Midbrain (tissue), 1 donor: ENCODE results near the gene RAD9B.
"Not testable (repeated sequence)": the region's sequence is repeated elsewhere in the genome, so short reads cannot be mapped to it uniquely, and the experiment has no call there.

Experiments used
- DNase-seq: peaks from one replicate; lab custom pipeline; 2025; lab: John Stamatoyannopoulos, UW

The RAD9B gene

DNA sequence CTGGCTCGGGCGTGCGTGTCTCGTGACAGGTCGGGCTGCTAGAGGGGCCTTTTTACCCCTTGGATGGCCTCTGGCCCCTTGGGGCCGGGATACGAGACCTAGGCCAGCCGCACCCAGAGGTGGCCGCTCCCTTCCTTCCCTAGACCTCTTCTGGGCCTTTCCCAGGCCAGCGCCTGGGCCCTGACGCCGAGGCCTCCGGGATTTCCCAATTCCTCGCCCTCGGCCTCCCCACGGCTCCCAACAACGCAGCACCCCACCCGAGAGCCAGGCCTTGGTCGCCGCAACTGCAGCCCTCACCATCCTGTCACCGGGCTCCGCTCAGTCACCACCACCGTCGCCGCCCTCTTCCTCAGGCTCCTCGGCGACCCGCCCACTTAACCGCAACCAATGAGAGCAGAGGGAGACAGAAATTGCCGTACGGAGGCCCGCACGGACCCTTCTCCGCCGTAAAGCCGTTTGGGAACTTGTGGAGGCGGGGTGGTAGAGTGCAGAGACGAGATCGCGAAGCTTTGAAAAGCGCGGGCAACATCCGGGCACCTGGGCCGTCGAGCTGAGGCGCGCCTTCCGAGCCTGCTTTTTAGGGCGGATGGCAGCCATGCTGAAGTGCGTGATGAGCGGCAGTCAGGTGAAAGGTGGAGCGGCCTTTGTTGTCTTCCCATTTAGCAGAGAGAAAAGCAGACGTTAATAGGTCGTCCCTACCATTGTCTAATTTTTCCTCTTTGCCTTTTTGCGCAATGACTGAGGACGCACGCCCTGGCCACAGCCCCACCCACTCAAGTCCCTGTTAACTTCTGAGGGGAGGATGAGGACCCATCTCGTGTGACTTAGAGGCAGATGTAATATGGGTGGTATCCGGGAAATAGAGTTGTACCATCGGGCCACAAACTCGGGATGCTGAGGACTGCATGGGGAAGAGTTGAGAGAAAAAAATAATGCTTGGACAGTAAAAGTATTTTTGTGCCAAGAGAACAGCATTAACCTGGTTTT is at the start of gene RAD9B, which contains the start of gene VPS29:
RAD9B (plus strand) TSS at position 580 of the 987 bp plus-strand sequence; CDS start at position 587, 7 bp downstream.
VPS29 (minus strand) TSS at position 360 of the 987 bp plus-strand sequence; CDS start at position 300, 60 bp downstream.
- DNase-seq = peak; percentile 98

DNA sequence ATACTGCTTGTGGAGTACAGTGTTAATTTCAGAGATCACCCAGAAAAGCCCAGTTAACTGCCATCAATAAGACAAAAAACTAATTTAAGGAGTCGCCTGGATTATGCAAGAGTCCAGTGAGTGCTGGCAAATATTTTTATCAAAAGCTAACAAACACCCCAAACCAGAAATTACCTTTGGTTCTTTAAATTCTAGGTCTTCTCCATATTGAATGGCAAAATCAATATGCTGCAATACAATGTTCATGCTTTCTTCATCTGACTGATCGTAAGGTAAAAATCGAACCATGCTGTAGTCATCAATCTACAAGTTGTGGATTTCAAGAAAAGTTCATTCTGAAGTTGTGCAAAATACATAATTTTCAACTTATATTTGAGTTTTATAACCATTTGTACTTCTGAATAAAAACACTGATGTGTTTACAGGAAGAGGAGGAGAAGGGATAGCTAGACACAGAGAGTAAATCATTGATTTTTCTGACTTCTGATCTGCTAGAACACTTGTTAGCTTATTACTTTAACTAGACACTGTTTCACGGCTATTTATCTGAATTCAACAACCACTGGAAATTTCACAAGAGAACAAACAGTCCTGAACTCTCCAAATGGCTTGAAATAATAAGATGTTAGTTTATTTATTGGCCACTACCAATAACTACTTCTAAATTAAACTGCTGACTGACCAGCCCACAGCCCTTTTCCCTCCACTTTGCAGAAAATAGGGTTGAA is 48.4 kb upstream of the RAD9B start:
- DNase-seq = no peak

DNA sequence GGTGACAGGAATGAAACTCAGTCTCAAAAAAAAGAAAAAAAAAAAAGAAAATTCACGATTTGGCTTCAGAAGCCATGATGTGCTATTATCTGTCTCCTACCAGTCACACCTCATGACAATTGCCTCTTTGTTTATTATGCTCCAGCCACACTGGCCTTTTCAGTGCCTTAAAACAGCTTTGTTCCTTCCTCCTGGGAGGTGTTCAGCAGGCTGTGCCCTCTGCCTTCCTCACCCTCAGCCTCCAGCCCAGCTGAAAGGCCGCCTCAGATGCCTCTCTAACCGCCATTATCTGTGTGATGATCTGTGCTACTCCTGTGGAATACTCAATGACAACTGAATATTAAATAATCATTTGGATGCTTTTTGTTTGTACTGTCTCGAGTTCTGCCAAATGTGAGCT is 43.4 kb upstream of the RAD9B start:
- peak; percentile 3 for DNase-seq

DNA sequence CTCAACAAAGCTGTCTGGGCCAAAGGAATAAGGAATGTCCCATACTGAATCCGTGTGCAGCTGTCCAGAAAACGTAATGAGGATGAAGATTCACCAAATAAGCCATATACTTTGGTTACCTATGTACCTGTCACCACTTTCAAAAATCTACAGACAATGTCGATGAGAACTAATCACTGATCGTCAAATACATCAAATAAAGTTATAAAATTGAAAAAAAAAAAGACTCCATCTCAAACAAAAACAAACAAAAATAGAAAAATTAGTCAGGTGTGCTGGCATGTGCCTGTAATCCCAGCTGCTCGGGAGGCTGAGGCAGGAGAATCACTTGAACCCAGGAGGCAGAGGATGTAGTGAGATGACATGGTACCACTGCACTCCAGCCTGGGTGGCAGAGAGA is 40.9 kb upstream of the RAD9B start:
- not testable (repeated sequence) for DNase-seq

DNA sequence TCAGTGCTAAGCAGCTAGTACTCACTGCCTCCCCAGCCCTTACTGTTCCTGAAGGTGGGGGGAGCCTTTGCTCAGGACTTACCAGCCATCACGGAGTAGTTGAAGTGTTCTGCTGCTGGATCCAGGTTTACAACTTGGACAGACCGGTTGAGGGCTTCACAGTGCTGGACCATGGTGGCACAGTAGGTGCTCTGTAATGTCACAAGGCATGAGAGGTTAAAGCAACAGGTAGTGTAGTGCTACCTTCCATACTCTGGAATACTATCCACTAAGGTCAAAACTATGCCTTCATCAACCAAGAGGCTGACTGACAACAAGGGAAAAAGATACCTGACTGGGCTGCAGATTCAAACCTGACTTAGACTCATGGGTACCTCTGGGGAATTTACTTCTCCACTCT is 37.1 kb upstream of the RAD9B start:
- no peak for DNase-seq

DNA sequence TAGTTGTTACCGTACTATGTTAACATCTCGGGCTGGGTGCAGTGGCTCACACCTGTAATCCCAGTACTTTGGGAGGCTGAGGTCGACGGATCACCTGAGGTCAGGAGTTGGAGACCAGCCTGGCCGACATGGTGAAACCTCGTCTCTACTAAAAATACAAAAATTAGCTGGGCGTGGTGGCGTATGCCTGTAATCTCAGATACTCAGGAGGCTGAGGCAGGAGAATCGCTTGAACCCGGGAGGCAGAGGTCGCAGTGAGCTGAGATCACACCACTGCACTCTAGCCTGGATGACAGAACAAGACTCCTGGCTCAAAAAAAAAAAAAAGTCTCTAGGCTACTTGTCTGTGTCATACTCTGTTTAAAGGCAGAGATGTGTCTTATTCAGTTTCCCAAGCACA is 36.4 kb upstream of the RAD9B start:
- not testable (repeated sequence) for DNase-seq

DNA sequence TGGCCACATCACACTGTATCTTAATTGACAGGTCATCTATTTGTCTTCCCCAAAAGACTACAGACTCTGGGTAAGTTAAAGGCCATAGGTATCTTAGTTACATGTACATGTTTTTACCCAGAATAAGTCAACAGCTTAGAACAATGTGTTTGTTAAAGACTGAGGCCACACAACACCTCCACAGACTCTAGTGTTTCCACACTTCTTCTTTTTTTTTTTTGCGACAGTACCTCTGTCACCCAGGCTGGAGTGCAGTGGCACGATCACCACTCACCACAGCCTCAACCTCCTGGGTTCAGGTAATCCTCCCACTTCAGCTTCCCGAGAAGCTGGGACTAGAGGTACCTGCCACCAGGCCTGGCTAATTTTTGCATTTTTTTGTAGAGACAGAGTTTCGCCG is 35.3 kb upstream of the RAD9B start:
- no peak for DNase-seq

DNA sequence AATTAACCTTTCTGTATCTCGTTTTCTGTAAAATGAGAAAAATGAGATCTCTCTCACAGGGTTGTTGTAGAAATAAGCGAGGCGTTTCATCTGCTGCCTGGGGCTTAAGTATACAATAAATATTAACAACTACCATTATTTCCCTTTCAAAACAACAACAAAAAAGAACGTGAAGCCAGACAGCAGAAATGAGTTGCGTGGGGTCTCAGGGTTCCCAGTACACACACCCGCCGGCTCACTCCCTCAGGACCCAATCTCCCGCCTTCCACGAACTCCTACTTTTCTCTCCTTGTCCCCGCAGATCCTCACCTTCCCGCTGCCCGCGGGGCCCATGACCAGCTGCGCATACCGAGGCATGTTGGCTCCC is 34.3 kb upstream of the RAD9B start:
- no peak for DNase-seq

DNA sequence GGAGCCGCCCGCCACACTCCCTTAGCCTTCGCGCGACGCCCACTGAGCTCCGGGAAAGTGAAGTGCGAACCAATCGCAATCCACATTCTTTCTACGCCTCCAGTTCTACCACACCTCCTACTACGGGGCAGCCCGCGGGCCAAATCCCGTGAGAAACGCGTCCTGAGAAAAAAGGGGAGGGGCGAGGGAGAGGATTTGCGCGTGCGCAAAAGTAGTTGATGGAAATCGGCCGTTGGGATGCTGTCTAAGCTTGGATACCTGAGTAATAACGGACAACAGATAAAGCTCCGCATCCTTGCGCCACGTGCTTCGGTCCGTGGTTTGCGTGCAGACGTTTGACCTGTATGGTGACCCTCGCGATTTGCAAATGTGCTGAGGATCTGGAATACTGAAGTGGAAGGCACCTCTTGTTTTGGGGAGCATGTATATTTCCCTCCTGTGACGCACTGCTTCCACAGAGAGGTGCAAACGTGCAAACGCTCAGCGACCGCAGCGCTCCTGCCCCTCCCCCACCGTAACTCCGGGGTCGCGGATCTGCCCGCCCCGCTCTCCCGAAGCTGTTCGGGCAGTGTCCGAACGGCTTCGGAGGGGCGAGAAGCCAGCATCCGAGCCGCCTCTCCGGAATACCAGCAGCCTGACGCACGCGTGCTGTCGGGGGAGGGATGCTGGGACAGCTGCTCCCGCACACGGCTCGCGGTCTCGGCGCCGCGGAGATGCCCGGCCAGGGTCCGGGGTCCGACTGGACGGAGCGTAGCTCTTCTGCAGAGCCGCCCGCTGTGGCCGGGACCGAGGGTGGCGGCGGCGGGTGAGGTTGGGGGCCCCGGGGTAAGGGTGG is 33.7 kb upstream of the RAD9B start, which contains the start of the genes FAM216A and GPN3:
FAM216A (plus strand) TSS at position 632 of the 835 bp plus-strand sequence; CDS start at position 663, 31 bp downstream.
GPN3 (minus strand) TSS at position 44 of the 835 bp plus-strand sequence. CDS start 54 bp downstream, outside the sequence.
- DNase-seq = peak; percentile 97

DNA sequence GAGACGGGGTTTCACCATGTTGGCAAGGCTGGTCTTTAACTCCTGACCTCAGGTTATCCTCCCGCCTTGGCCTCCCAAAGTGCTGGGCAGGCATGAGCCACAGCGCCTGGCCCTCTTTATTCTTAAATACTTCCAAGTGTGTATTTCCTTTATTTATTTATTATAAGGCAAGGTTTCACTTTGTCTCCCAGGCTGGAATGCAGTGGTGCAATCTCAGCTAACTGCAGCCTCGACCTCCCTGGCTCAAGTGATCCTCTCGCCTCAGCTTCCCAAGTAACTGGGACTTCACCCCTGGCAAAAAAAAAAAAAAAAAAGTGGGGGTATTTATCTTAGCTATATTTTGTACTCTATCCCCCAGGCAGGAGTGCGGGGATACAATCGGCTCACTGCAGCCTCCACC is 26.7 kb upstream of the RAD9B start:
- no peak for DNase-seq

DNA sequence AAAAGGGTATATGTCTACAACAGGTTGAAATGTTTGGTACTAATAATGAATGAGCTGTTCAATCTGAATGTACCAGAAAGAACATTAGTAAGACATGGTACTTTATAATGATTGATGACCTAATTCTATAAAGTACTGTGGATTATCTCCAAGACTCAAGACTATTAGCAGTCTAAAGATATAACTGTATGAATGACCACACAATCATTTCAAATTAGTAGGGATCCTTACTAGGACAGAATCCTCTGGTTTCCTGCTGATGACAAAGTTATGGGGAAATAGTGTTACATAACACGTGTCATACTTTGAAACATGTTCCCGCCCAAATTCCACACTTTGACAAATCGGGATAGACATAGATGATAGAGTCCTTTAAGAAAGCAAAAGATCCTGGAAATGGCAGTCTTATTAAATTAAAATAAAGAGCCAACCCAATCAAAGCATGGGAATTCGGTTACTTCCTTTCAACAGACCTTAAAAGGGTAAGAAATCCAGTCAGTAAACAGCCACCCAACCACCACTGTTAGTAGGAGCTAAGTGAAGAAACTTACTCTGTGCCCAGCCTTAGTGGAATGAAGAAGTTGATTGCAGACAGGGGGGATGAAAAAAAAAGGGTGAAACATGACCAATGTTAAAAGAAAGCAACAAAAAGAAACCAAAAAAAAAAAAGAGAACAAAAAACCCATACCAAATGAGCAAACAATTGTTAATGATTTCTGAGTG is 3.0 kb upstream of the RAD9B start:
- DNase-seq = no peak

DNA sequence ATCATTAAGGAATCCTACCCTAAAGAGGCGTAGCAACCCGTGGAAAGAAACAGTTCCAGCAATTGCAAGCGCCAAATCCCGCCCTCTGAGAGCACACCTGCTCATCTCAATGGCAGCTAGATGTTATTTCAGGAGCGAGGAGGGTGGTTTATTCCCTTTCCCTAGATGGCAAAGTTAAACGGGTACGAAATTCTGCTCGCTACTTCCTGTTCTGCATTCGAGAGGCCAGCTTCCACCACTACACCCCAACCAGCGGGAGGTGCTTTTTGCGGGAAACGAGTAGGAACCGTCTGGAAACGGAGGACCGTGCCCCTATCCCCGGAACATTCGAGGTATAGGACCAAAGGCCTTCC is 756 bp upstream of the RAD9B start:
- DNase-seq = peak; percentile 57

DNA sequence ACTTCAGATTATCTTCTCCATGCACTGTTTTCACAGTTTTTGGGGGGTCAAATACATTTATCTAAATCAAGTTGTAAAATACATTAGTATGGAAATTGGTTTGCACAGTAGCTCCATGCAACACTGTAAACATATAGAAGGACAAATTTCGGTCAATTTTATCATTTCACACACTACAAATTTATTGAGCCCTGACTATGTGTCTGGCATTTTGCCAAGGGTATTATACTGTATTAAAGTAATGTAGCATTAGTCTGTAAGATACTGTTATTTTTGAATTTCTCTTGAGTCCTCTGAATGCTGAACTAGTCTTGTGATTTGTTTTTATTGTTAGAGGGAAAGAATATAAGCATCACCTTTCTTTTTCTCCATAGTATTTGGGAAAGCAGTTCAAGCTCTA is 1.3 kb downstream of the RAD9B start:
- no peak for DNase-seq

DNA sequence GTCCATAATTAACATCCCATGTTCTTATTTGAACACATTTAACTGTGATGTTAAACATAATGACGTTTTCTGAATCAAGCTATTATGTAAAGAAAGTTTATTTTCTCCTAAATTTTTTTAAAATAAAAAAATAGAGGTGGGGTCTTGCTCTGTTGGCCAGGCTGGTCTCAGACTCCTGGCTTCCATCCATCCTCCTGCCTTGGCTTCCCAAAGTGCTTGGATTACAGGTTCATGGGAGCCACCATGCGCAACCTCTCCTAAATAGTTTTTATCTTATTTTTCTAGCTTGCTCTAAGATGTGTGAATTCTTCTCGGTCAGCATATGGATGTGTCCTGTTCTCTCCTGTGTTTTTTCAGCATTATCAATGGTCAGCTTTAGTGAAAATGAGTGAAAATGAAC is 3.2 kb downstream of the RAD9B start:
- DNase-seq = no peak

DNA sequence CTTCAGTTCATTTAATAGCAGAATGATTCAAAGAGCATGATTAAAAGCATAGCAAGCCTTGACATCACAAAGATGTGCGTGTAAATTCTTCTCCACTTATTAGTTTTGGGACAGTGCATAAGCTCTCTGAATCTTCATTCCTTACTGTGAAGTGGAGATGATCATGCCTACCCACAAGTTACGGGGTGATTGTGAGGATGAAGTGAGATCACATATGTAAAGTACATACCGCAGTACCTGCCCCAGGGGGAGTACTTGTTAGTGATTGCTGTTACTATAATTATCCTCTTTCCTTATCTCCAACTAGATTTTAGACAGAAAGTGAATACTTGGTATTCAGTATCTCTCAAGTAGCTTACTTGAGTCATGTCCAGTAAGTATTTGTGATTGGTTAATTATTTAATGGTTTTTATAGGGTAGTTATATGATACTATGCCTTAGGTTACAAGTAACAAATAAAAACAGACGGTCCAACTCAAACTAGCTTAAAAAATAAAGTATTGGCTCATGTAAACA is 6.0 kb downstream of the RAD9B start:
- no peak for DNase-seq

DNA sequence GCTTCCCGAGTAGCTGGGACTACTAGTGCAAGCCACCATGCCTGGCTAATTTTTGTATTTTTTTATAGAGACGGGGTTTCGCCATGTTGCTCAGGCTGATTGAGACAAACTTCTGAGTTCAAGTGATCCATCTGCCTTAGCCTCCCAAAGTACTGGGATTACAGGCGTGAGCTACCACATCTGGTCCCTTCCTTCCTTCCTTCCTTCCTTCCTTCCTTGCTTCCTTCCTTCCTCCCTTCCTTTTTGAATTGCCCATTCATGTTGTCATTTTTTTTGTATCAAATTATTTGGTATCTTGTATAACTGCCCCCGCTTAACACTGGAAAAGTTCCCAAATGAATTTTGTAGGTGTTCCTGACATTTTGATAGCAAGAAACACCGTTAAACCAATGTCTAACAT is 11.7 kb downstream of the RAD9B start:
- DNase-seq = no peak

DNA sequence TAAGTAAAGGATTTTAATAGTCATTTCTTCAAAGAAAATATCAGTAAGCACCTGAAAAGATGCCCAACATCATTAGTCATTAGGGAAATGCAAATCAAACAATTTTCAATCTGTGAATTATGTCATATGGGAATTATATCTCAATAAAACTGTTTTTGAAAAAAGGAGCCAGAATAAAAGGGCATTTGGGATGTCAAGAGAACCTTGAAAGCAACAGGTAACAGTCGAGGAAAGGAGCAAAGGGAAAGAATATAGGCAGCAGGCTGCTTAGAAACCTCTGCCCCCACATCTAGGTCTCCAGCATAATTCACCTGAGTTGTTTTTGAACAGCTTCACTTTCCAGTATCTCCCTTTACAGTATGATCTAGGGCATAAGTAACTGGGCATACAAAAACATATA is 12.2 kb downstream of the RAD9B start:
- DNase-seq = no peak

DNA sequence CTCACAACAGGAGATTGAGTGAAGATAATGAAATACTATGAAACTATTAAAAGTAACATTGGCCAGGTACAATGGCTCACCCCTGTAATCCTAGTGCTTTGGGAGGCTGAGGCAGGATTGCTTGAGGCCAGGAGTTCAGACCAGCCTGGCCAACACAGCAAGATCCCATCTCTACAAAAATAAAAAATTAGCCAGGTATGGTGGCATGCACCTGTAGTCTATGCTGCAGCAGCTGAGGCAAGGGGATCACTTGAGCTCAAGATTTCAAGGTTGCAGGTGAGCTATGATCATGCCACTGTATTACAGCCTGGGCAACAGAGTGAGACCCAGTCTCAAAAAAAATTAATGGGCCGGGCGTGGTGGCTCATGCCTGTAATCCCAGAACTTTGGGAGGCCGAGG is 14.9 kb downstream of the RAD9B start:
- no peak for DNase-seq

DNA sequence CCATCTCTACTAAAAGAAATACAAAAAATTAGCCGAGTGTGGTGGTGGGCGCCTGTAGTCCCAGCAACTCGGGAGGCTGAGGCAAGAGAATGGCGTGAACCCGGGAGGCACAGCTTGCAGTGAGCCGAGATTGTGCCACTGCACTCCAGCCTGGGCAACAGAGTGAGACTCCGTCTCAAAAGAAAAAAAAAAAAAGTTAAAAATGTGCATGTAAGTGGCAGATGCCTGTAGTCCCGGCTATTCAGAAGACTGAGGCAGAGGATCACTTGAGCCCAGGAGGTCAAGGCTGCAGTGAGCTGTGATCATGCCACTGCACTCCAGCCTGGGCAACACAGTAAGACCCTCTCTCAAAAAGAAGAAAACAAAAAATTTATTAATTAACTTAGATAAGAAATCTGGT is 15.9 kb downstream of the RAD9B start:
- not testable (repeated sequence) for DNase-seq

DNA sequence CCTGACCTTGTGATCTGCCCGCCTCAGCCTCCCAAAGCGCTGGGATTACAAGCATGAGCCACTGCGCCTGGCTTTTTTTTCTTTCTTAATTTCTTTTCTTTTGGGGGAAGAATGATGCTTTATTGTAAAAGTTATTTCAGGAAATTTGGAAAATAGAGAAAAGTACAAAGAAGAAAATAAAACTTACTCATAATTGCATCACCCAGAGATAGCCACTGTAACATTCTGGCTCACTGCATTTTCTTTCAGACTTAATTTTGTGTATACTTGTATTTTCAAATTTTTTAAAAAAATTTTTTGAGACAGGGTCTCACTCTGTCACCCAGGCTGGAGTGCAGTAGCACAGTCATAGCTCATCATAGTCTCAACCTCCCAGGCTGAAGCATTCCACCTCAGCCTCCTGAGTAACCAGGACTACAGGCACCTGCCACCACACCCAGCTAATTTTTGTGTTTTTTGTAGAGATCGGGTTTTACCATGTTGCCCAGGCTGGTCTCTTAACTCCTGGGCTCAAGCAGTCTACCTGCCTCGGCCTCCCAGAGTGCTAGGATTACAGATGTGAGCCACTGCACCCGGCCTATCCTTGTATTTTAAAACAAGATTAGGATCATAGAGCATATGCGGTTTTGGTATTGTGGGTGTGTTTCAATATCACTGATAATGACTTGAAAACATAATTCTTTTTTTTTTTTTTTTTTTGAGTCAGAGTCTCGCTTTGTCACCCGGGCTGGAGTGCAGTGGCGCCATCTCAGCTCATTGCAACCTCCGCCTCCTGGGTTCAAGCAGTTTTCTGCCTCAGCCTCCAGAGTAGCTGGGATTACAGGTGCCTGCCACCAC is 19.0 kb downstream of the RAD9B start:
- DNase-seq = not testable (repeated sequence)
